Osteocyte (in vitro differentiated cells): ENCODE results near the gene RSPRY1. TPM values are rescaled to one million over a fixed set of nuclear protein-coding genes. Genes with fewer than 3 reads are reported as not detected.
"Not testable (repeated sequence)": the region's sequence is repeated elsewhere in the genome, so short reads cannot be mapped to it uniquely, and the experiment has no call there.

ENCODE experiments used
- DNase-seq: peaks from one replicate; pipeline ENCODE4 v3.0.0; 2021; ENCODE audit warnings: mixed read lengths; ENCODE audit not compliant: unreplicated experiment; ENCODE audit errors: extremely low spot score
- H3K27ac Mint-ChIP-seq: one replicate; pipeline ENCODE4 v1.8.0; 2021; ENCODE audit warnings: mild to moderate bottlenecking, mixed read lengths; ENCODE audit not compliant: unreplicated experiment
- H3K27me3 Mint-ChIP-seq: one replicate; pipeline ENCODE4 v1.8.0; 2021; ENCODE audit warnings: mixed read lengths; ENCODE audit not compliant: unreplicated experiment
- H3K36me3 Mint-ChIP-seq: one replicate; pipeline ENCODE4 v1.8.0; 2021; ENCODE audit warnings: mixed read lengths; ENCODE audit not compliant: unreplicated experiment
- H3K4me1 Mint-ChIP-seq: one replicate; pipeline ENCODE4 v1.8.0; 2021; ENCODE audit warnings: mixed read lengths; ENCODE audit not compliant: unreplicated experiment
- H3K4me3 Mint-ChIP-seq: one replicate; pipeline ENCODE4 v1.8.0; 2021; ENCODE audit warnings: mild to moderate bottlenecking, moderate library complexity, mixed read lengths; ENCODE audit not compliant: unreplicated experiment
- H3K9me3 Mint-ChIP-seq: one replicate; pipeline ENCODE4 v1.8.0; 2021; ENCODE audit warnings: mixed read lengths; ENCODE audit not compliant: unreplicated experiment
- CTCF ChIP-seq: fragments of 200-600 bp; sonication (generic); IDR thresholded peaks from 2 replicates; pipeline ENCODE4 v1.5.0; 2021; ENCODE audit warnings: antibody characterized with exemption, mild to moderate bottlenecking, moderate library complexity
- total RNA-seq: library from RNA; stranded (reverse); gene quantifications from 2 replicates; pipeline ENCODE4 v1.2.1, GENCODE V29; 2021

Gene RSPRY1
- total RNA-seq, 1 donor from 2014 or later = 49.3 TPM

- no peak for TF ChIP-seq CTCF
- Mint-ChIP-seq H3K36me3 (no peaks in the 10 kb centered on the region), H3K4me1 (peaks cover 16% of the 10 kb centered on the region), H3K27ac (no peak overlapping the region), H3K9me3 (no peaks in the 10 kb centered on the region), H3K27me3 (no peaks in the 10 kb centered on the region), H3K4me3 (no peak overlapping the region)
- no peak for DNase-seq
Measured at GRCh38 chr16:57263541-57264351, 77.6 kb downstream of the RSPRY1 start.

- no peak for TF ChIP-seq CTCF
- H3K9me3 Mint-ChIP-seq = no peaks in the 10 kb centered on the region
- no peak overlapping the region for H3K4me3 Mint-ChIP-seq
- no peak for DNase-seq
- H3K36me3 Mint-ChIP-seq = no peaks in the 10 kb centered on the region
- H3K27me3 Mint-ChIP-seq = no peaks in the 10 kb centered on the region
- no peak overlapping the region for H3K27ac Mint-ChIP-seq
- H3K4me1 Mint-ChIP-seq = peaks cover 16% of the 10 kb centered on the region
Measured at GRCh38 chr16:57264381-57264780, 78.3 kb downstream of the RSPRY1 start.

- no peak overlapping the region for H3K4me3 Mint-ChIP-seq
- H3K4me1 Mint-ChIP-seq = peaks cover 12% of the 10 kb centered on the region
- no peaks in the 10 kb centered on the region for H3K9me3 Mint-ChIP-seq
- TF ChIP-seq CTCF = no peak
- no peaks in the 10 kb centered on the region for H3K36me3 Mint-ChIP-seq
- no peak for DNase-seq
- no peaks in the 10 kb centered on the region for H3K27me3 Mint-ChIP-seq
- H3K27ac Mint-ChIP-seq = no peak overlapping the region
Measured at GRCh38 chr16:57264950-57265371, 78.8 kb downstream of the RSPRY1 start.

GRCh38 chr16:57265850-57266530 lies 79.9 kb downstream of the RSPRY1 start:
- peaks cover 2% of the 10 kb centered on the region for H3K4me1 Mint-ChIP-seq
- no peak overlapping the region for H3K4me3 Mint-ChIP-seq
- no peaks in the 10 kb centered on the region for H3K9me3 Mint-ChIP-seq
- H3K36me3 Mint-ChIP-seq = no peaks in the 10 kb centered on the region
- H3K27me3 Mint-ChIP-seq = no peaks in the 10 kb centered on the region
- no peak for DNase-seq
- no peak overlapping the region for H3K27ac Mint-ChIP-seq
- TF ChIP-seq CTCF = no peak

GRCh38 chr16:57266531-57267260 lies 80.6 kb downstream of the RSPRY1 start:
- TF ChIP-seq CTCF = no peak
- no peaks in the 10 kb centered on the region for H3K9me3 Mint-ChIP-seq
- no peaks in the 10 kb centered on the region for H3K27me3 Mint-ChIP-seq
- no peak overlapping the region for H3K4me3 Mint-ChIP-seq
- H3K27ac Mint-ChIP-seq = no peak overlapping the region
- DNase-seq = no peak
- H3K4me1 Mint-ChIP-seq = peaks cover 2% of the 10 kb centered on the region
- no peaks in the 10 kb centered on the region for H3K36me3 Mint-ChIP-seq

- not testable (repeated sequence) for H3K4me1 Mint-ChIP-seq, DNase-seq, H3K4me3 Mint-ChIP-seq, H3K27me3 Mint-ChIP-seq, H3K36me3 Mint-ChIP-seq, H3K27ac Mint-ChIP-seq, H3K9me3 Mint-ChIP-seq
Measured at GRCh38 chr16:57267343-57267742, 81.2 kb downstream of the RSPRY1 start.
